Stimulated activated CD8-positive, alpha-beta memory T cell treated with anti-CD3 and anti-CD28 coated beads, Interleukin-7, amount 100 ng/mL, for 48 hours (primary cell): ENCODE measurements around the gene SMPX.

Experiments
- DNase-seq, 2 donors: peaks; one replicate each; pipeline ENCODE4 v3.0.0-alpha.2; 2020; ENCODE audit warnings: low read depth in 1 of 2; ENCODE audit errors: extremely low read depth in 1 of 2

Gene SMPX

GRCh38 chrX:21715825-21716224 lies 42.1 kb downstream of the SMPX start:
- no peak for DNase-seq

- no peak for DNase-seq
Measured at GRCh38 chrX:21715337-21715736, 42.6 kb downstream of the SMPX start.

GRCh38 chrX:21711848-21712197 lies 46.1 kb downstream of the SMPX start:
- no peak for DNase-seq

GRCh38 chrX:21711129-21711847 lies 46.6 kb downstream of the SMPX start:
- DNase-seq = no peak

- no peak for DNase-seq
Measured at GRCh38 chrX:21708116-21708515, 49.8 kb downstream of the SMPX start.

- no peak for DNase-seq
Measured at GRCh38 chrX:21705225-21705624, 52.7 kb downstream of the SMPX start.

GRCh38 chrX:21702725-21703124 lies 55.2 kb downstream of the SMPX start:
- no peak for DNase-seq

GRCh38 chrX:21700967-21701366 lies 56.9 kb downstream of the SMPX start:
- DNase-seq = no peak

GRCh38 chrX:21700275-21700674 lies 57.6 kb downstream of the SMPX start:
- no peak for DNase-seq

- no peak for DNase-seq
Measured at GRCh38 chrX:21699136-21699535, 58.8 kb downstream of the SMPX start.

- DNase-seq = no peak
Measured at GRCh38 chrX:21698272-21698671, 59.6 kb downstream of the SMPX start.

GRCh38 chrX:21691512-21692018 lies 66.4 kb downstream of the SMPX start:
- no peak for DNase-seq

GRCh38 chrX:21683941-21684340 lies 74.0 kb downstream of the SMPX start:
- no peak for DNase-seq

- DNase-seq = no peak
Measured at GRCh38 chrX:21678048-21678612, 79.8 kb downstream of the SMPX start.

GRCh38 chrX:21675931-21676330 lies 82.0 kb downstream of the SMPX start:
- no peak for DNase-seq

- DNase-seq = no peak
Measured at GRCh38 chrX:21674430-21675186, 83.3 kb downstream of the SMPX start.

- no peak for DNase-seq
Measured at GRCh38 chrX:21666679-21667078, 91.2 kb downstream of the SMPX start.

- no peak for DNase-seq
Measured at GRCh38 chrX:21666252-21666651, 91.7 kb downstream of the SMPX start.

- no peak for DNase-seq
Measured at GRCh38 chrX:21662761-21663160, 95.2 kb downstream of the SMPX start.

GRCh38 chrX:21661316-21661715 lies 96.6 kb downstream of the SMPX start:
- no peak for DNase-seq

- no peak for DNase-seq
Measured at GRCh38 chrX:21660156-21660555, 97.8 kb downstream of the SMPX start.

- no peak for DNase-seq
Measured at GRCh38 chrX:21659320-21659719, 98.6 kb downstream of the SMPX start.
